Hepatocyte (in vitro differentiated cells): Measurements from ENCODE around the gene POLR2M. TPM values are rescaled to one million over a fixed set of nuclear protein-coding genes. Genes with fewer than 3 reads are reported as not detected.
A peak's percentile ranks its signal among the peaks of the same experiment; 100 is the strongest.

Source experiments
- DNase-seq: peaks from one replicate; pipeline ENCODE4 v3.0.0-alpha.2; 2016; ENCODE audit warnings: low spot score
- H2AFZ ChIP-seq: fragments of 200-600 bp; sonication (generic); 2 replicates; pipeline ENCODE4 v1.6.0; 2016; ENCODE audit warnings: antibody characterized with exemption, mild to moderate bottlenecking
- H3K27ac ChIP-seq: fragments of 200-600 bp; sonication (generic); 2 replicates; pipeline ENCODE4 v1.5.1; 2016; ENCODE audit warnings: mild to moderate bottlenecking
- H3K27me3 ChIP-seq: fragments of 200-600 bp; sonication (generic); 2 replicates; pipeline ENCODE4 v1.6.1; 2016
- H3K36me3 ChIP-seq: fragments of 200-600 bp; sonication (generic); replicated peaks from 2 replicates; pipeline ENCODE4 v1.5.1; 2016; ENCODE audit warnings: low read depth; ENCODE audit not compliant: insufficient read depth
- H3K4me1 ChIP-seq: fragments of 200-600 bp; sonication (generic); 2 replicates; pipeline ENCODE4 v1.5.1; 2016; ENCODE audit warnings: mild to moderate bottlenecking, moderate library complexity; ENCODE audit not compliant: insufficient read depth
- H3K4me2 ChIP-seq: fragments of 200-600 bp; sonication (generic); 2 replicates; pipeline ENCODE4 v1.6.0; 2016
- H3K4me3 ChIP-seq: fragments of 200-600 bp; sonication (generic); 2 replicates; pipeline ENCODE4 v1.5.1; 2016; ENCODE audit warnings: mild to moderate bottlenecking
- H3K79me2 ChIP-seq: fragments of 200-600 bp; sonication (generic); 2 replicates; pipeline ENCODE4 v1.6.0; 2017; ENCODE audit warnings: mild to moderate bottlenecking
- H3K9me2 ChIP-seq: fragments of 200-600 bp; sonication (generic); replicated peaks from 2 replicates; pipeline ENCODE4 v1.6.0; 2017; ENCODE audit warnings: mild to moderate bottlenecking; ENCODE audit not compliant: insufficient read depth
- H3K9me3 ChIP-seq: fragments of 200-600 bp; sonication (generic); 2 replicates; pipeline ENCODE4 v1.5.1; 2016; ENCODE audit warnings: low read depth, mild to moderate bottlenecking
- H4K20me1 ChIP-seq: fragments of 200-600 bp; sonication (generic); 2 replicates; pipeline ENCODE4 v1.6.0; 2016; ENCODE audit warnings: mild to moderate bottlenecking; ENCODE audit not compliant: insufficient read depth, poor library complexity, severe bottlenecking
- CTCF ChIP-seq: fragments of 200-600 bp; sonication (generic); IDR thresholded peaks from 2 replicates; pipeline ENCODE4 v1.5.1; 2016; ENCODE audit warnings: antibody characterized with exemption, mild to moderate bottlenecking; ENCODE audit not compliant: poor library complexity
- EZH2 ChIP-seq: fragments of 200-600 bp; sonication (generic); IDR thresholded peaks from 2 replicates; pipeline ENCODE4 v1.6.1; 2016; ENCODE audit warnings: antibody characterized with exemption, mild to moderate bottlenecking, borderline replicate concordance
- EZH2phosphoT487 ChIP-seq: fragments of 200-600 bp; sonication (generic); IDR thresholded peaks from one replicate; pipeline ENCODE4 v1.6.1; 2018; ENCODE audit warnings: antibody characterized with exemption, mild to moderate bottlenecking, low read depth, moderate library complexity; ENCODE audit not compliant: unreplicated experiment, severe bottlenecking
- WGBS: methylation state at CpG from one replicate; pipeline ENCODE4 v1.1.6; 2016; ENCODE audit warnings: low lambda C conversion rate; ENCODE audit errors: missing lambda C conversion rate; 5-methylcytosine and 5-hydroxymethylcytosine counted together
- polyA plus RNA-seq: library from polyadenylated mRNA; unstranded; fragments of >200 nt; fragmentation: Nextera tagmentation; extraction: Ambion mirVana; gene quantifications from 2 replicates; pipeline ENCODE4 v1.2.1, GENCODE V29; 2016
- total RNA-seq: library from RNA; depleted of rRNA; stranded (reverse); fragments of >200 nt; gene quantifications from 2 replicates; pipeline ENCODE4 v1.2.3, GENCODE V29; 2014

Gene POLR2M
- total and polyA plus RNA-seq, 2 experiments from 2014 or later, result 27.0 to 145 TPM

GRCh38 chr15:57747206-57747896 is 40.8 kb downstream of the POLR2M start:
- Histone ChIP-seq H4K20me1 (no peaks in the 10 kb centered on the region), H2AFZ (peak overlapping the region; percentile 30), H3K9me2 (no peaks in the 10 kb centered on the region), H3K79me2 (no peaks in the 10 kb centered on the region), H3K4me1 (peaks cover 6% of the 10 kb centered on the region), H3K27ac (no peak overlapping the region), H3K4me2 (peak overlapping the region; percentile 45), H3K36me3 (no peaks in the 10 kb centered on the region), H3K27me3 (no peaks in the 10 kb centered on the region), H3K4me3 (no peak overlapping the region), H3K9me3 (no peaks in the 10 kb centered on the region)
- no peak for DNase-seq
- TF ChIP-seq EZH2 (no peak), CTCF (no peak)
- WGBS, result 55% methylated on average over 13 of the region's 13 CpGs

- Histone ChIP-seq H3K9me3 (no peaks in the 10 kb centered on the region), H3K9me2 (no peaks in the 10 kb centered on the region), H3K27me3 (no peaks in the 10 kb centered on the region), H3K4me2 (no peak overlapping the region), H3K27ac (no peak overlapping the region), H3K4me1 (peaks cover 6% of the 10 kb centered on the region), H2AFZ (no peak overlapping the region), H3K79me2 (no peaks in the 10 kb centered on the region), H3K4me3 (no peak overlapping the region), H4K20me1 (no peaks in the 10 kb centered on the region), H3K36me3 (no peaks in the 10 kb centered on the region)
- WGBS, result 25% methylated on average over 3 of the region's 3 CpGs
- peak; percentile 52 for DNase-seq
- peak; percentile 75 for TF ChIP-seq CTCF
- TF ChIP-seq EZH2, result no peak
Measured at GRCh38 chr15:57751177-57751800, 44.8 kb downstream of the POLR2M start.

- peaks cover 6% of the 10 kb centered on the region for H3K4me1 ChIP-seq
- H4K20me1 ChIP-seq, result no peaks in the 10 kb centered on the region
- TF ChIP-seq EZH2 (no peak), CTCF (peak; percentile 15), EZH2phosphoT487 (no peak)
- no peak overlapping the region for H2AFZ ChIP-seq
- H3K9me2 ChIP-seq, result no peaks in the 10 kb centered on the region
- H3K4me3 ChIP-seq, result no peak overlapping the region
- H3K27ac ChIP-seq, result no peak overlapping the region
- no peaks in the 10 kb centered on the region for H3K27me3 ChIP-seq
- 68% methylated on average over 9 of the region's 9 CpGs for WGBS
- H3K4me2 ChIP-seq, result no peak overlapping the region
- DNase-seq, result no peak
- no peaks in the 10 kb centered on the region for H3K79me2 ChIP-seq
- H3K36me3 ChIP-seq, result no peaks in the 10 kb centered on the region
- H3K9me3 ChIP-seq, result no peaks in the 10 kb centered on the region
Measured at GRCh38 chr15:57752436-57752835, 45.9 kb downstream of the POLR2M start.
